Stimulated activated CD8-positive, alpha-beta memory T cell treated with anti-CD3 and anti-CD28 coated beads, Interleukin-7, amount 100 ng/mL, for 24 hours (primary cell): ENCODE data around the gene CEMIP.
"Not testable (repeated sequence)": the region's sequence is repeated elsewhere in the genome, so short reads cannot be mapped to it uniquely, and the experiment has no call there.

ENCODE experiments used
- DNase-seq: peaks from one replicate; pipeline ENCODE4 v3.0.0-alpha.2; 2020; ENCODE audit warnings: low read depth

CEMIP gene

GRCh38 chr15:80758130-80758745, 20.9 kb upstream of the CEMIP start:
- DNase-seq: no peak

DNA sequence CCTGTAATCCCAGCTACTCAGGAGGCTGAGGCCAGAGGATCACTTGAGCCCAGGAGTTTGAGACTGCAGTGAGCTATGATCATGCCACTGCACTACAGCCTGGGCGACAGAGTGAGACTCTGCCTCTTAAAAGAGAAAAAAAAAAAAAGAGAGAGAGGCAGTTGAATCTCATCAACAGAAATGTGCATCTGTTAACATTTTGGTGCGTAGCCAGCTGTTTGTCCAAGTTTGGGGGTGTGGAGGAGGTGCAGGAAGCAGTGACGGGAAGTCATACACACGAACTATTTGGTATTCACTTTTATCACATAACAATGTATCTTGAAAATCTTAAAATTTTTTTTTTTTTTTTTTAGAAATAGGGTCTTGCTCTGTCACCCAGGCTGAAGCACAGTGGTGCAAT, 18.2 kb upstream of the CEMIP start:
- no peak for DNase-seq

DNA sequence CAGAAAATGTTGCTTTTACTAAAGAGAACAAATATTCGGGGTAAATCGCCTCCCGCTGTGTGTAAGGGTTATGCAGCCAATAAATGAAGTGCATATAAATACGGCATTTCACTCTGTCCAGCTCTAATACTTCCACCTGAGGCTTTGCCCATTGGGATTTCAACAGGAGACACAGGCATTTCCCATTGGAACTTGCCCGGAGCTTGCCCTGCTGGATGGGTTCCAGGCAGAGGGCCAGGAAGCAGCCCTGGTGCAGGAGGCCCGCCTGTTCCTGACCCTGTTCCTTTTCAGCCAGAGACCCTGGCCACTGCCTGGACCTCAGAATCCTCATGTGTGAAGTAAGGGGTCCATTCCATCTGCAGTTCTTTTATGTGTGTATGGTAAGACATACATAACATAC, 17.4 kb upstream of the CEMIP start:
- no peak for DNase-seq

DNA sequence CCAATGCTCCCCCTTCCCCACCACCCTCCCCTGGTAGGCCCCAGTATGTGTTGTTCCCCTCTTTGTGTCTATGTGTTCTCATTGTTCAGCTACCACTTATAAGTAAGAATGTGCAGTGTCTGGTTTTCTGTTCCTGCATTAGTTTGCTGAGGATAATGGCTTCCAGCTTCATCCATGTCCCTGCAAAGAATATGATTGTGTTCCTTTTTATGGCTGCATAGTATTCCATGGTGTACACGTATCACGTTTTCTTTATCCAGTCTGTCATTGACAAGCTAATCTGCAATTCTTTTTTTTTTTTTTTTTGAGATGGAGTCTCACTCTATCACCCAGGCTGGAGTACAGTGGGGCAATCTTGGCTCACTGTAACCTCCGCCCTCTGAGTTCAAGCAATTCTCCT, 15.9 kb upstream of the CEMIP start:
- not testable (repeated sequence) for DNase-seq

GRCh38 chr15:80764535-80764934, 14.6 kb upstream of the CEMIP start:
- DNase-seq: no peak

- no peak for DNase-seq
Observed at GRCh38 chr15:80766275-80766674, 12.9 kb upstream of the CEMIP start.

DNA sequence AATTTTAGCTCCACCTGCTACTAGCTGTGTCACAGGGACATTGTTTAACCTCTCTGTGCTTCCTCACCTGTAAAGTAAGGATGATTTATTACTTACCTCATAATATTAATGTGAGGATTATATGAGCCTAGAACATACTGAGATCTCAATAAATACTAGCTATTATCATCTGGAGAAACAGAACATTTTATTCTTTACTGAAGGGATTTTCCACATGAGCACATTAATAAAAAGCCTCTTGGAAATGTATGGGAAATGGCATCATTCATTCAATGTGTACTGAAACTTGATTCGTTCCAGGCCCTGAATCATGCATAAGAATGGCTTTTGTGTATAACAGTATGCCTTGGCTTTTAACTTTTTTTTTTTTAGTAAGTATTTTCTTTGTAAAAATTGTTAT, 11.0 kb upstream of the CEMIP start:
- DNase-seq: no peak

- no peak for DNase-seq
Observed at GRCh38 chr15:80769153-80769828, 9.9 kb upstream of the CEMIP start.

GRCh38 chr15:80769829-80770705, 9.1 kb upstream of the CEMIP start:
- DNase-seq: no peak

- DNase-seq: no peak
Observed at GRCh38 chr15:80773122-80773551, 6.0 kb upstream of the CEMIP start.

DNA sequence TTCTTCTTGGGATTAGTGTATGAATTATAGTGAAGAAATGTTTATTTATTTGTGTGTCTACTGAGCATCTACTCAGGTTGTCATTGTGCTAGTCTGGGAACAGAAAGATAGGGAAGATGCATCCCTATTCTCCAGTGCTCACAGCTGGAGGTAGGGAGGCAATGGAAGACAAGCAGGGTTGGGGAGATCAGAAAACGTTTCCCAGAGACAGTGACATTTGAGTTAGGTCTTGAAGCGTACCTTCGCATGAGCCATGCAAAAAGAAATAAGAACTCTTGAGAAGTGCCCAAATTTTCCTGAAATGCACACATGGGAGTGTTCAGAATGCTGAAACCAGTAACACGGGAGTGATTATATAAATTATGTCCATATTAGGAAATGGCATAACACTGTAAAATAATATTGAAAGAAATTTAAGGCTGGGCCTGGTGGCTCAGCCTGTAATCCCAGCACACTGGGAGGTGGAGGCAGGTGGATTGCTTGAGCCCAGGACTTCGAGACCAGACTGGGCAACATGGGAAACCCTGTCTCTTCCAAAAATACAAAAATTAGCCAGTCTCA, 5.3 kb upstream of the CEMIP start:
- DNase-seq: no peak

GRCh38 chr15:80774486-80774885, 4.7 kb upstream of the CEMIP start:
- no peak for DNase-seq

DNA sequence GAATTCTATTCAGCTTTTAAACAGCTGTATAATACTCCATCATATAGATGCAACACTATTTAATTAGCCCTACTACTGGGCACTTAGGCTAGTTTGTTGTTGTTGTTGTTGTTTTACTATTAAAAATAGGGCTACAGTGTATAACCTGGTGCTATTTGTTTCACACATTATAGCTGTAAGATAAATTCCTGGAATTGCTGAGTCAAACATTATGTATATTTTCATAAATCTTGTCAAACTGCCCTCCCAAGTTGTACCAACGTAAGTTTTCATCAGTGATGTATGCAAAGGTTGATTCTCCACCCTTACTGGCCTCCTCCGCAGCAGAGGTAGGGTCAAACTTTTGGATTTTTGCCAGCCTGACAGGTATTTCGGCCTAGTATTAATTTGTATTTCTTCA, 3.8 kb upstream of the CEMIP start:
- DNase-seq: no peak

DNA sequence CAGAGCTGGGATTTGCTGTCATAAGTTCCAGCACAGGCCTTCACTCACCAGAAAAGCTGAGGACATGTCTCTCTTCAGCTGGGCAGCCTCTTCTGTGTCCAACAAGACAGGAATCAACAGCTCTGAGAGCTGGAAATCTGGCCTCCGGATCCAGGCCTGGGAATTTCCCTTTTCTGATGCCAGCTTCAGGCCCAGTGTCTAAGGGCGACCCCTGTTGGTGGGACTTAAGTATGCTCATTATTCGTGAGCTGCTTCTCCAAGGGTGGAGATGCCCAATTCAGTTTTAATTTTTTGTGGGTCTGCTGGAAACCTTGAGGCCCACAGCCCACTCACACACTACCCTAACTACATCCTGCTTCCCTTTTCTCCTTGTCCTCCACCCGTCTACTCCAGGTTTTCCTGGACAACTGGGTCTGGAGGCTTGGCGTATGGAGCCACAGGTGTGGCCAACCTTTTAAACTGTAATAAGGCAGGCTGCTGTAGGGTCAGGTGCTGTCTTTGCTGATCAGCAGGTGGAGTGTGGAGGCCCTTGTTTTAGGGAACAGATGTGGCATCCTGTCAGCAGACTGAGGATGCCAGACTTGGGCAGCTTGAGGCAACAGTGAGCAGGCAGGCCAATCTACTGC, 2.6 kb upstream of the CEMIP start:
- peak; percentile 49 for DNase-seq

DNA sequence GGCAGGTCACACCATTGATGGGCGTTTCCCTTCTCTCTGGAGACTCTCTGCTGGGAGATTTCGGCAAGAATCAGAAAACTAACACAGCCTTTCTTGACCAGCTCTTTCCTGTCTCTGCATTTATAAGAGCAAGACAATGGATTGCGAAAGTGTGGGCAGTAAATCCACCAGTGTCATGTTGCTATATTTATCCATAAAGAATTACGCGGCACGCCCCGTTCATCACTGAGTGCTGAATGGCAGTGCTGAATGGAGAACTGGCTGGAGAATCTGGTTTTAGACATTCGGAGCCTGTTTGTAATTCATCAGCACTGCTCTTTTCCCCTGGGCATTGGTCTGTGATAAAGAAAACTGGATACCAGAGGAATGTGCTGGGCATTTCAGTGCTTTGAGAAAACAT, 2.0 kb upstream of the CEMIP start:
- DNase-seq: no peak

- no peak for DNase-seq
Observed at GRCh38 chr15:80777826-80778620, 1.1 kb upstream of the CEMIP start.

- DNase-seq: no peak
Observed at GRCh38 chr15:80778621-80778963, 578 bp upstream of the CEMIP start.

- no peak for DNase-seq
Observed at GRCh38 chr15:80779658-80780415, 667 bp downstream of the CEMIP start.

DNA sequence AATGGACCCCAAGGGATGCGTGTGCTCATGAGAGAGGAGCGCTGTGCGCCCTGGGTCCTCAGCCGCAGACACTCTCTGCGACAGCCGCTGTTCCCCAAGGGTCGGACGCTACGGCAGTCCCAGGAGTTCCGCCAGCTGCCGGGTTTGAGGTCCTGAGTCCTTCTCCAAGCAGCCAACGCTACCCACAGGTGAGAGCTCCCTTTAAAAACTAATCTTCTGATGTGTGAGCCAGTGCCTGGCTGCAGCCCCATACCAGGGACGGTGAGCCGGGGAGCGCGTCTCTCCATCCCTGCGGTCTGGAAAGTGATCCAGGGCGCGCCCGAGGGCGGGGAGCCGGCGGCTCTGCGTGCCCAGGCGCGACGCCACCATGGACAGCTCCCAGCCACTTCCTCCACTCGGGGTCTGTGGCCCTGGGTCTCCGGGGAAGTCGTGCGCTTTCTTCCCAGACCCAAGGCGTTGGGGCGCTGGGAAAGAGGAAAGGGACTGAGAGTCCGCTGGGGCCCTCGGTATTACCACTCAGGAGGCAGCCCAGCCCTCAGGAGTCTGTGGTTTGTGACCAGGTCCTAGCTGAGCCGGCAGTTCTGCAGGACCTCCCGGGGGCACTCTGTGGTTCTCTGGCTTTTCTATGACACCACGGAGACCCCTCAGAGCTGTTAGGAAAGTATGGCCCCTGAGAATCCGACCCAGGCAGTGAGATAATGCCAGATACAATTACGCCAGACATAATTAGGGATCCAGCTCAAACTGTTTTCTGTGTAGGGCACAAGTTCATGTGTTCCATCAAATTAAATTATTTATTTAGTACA, 1.4 kb downstream of the CEMIP start:
- DNase-seq: peak; percentile 8

DNA sequence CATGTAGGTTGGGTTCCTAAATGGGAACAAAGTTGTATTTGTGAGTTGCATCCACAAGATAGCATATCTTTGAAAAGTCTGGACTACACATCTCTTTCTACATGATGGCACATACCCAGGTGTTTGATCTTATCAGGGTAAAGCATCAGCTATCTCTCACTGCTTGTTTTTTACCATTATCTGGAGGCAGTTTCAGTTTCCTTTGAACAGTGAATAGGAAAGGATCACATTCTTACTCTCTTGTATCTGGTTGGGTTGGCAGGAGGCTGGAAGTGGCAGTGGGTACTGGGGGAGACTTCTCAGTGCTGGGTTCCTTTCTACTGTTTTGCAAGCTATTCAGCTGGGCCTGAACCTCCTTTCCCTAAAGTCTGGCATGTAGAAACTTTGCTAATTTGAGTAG, 4.1 kb downstream of the CEMIP start:
- no peak for DNase-seq
